ENCODE measurements around the gene DNAJC27.
"Not testable (repeated sequence)": the region's sequence is repeated elsewhere in the genome, so short reads cannot be mapped to it uniquely, and the experiment has no call there.

Gene DNAJC27

DNA sequence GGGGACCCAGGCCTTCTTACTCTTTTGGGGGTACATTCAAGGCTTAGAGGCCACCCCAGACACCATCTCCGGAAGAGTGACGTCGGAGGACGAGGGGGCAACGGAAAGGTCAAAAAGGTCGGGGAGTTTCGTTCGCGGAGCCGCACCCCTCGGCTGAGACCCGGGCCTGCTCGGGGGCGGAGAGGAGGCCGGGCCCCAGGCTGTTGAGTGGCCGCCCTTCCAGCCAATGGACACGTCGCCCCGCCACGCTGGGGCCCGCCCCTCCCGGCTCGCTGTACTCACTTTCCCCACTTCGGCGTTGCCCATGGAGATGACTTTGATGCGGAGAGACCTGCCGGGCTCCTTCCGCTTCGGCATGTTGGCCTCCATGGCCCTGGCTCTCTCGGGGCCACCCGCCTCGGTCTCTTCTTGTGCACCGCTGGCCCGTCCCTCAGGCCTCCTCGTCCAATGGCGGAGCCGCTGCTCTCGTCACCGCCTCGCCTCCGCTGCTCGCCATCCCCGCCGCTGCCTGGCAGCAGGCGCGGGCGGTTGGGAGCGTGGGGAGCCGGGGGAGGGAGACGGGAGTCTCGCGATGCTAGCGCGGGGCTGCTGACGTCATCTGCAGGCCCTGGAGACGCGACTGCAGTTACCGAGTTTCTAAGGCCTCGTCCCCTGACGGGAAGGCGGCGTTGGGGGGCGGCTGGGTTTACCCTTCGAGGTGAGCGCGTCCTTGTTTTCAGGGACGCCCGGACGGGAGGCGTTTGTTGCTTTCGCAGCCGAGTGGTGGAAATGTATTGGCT lies at the start of gene DNAJC27:
DNAJC27 (minus strand) TSS at position 420 of the 779 bp plus-strand sequence; CDS start at position 369, 51 bp downstream.
- DNase-seq (ENCODE audit: low read depth): peak; percentile 89

DNA sequence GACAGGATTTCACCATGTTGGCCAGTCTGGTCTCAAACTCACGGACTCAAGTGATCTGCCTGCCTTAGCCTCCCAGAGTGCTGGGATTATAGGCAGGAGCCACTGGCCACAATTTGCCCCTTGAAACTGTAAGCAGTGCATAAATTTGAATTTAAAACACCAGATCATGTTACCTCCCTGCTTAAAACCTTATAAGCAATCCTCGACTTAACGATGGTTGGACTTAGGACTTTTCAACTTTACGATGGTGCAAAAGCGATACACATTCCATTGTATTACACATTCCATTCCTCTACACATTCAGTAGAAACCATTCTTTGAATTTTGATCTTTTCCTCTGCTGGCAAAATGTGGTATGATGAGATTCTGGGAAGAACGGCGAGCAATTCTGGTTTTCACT lies 46.9 kb upstream of the DNAJC27 start:
- no peak for DNase-seq (ENCODE audit: low read depth)

DNA sequence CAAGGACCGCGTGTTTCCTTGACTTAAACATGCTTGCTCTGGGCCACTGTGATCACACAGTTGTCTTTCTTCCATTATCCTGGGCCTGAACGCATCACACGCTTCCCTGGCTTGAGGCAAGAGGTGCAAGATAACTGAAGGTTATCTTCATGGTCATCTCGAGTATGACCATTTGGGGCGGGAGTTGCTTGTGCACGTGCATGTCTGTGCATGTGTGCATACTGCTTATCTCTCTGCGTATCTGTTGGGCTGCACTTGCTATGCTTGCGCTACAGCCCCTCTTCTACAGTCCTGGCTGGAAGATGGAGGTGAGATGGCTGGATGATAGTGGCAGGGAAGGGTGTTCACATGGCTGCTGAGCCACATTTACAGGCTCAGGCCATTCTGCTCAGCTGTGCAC lies 42.9 kb upstream of the DNAJC27 start:
- DNase-seq (ENCODE audit: low read depth): no peak

DNA sequence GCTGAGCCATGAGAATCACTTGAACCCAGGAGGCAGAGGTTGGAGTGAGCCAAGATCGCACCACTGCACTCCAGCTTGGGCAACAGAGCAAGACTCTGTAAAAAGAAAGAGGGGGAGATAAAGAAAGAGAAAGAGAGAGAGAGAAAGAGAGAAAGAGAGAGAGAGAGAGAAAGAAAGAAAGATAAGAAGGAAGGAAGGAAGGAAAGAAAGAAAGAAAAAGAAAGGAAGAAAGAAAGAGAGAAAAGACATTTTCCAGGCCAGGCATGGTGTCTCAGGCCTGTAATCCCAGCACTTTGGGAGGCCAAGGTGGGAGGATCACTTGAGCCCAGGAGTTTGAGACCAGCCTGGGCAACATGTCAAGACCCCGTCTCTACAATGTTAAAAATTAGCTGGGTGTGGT lies 39.6 kb upstream of the DNAJC27 start:
- not testable (repeated sequence) for DNase-seq (ENCODE audit: low read depth)

DNA sequence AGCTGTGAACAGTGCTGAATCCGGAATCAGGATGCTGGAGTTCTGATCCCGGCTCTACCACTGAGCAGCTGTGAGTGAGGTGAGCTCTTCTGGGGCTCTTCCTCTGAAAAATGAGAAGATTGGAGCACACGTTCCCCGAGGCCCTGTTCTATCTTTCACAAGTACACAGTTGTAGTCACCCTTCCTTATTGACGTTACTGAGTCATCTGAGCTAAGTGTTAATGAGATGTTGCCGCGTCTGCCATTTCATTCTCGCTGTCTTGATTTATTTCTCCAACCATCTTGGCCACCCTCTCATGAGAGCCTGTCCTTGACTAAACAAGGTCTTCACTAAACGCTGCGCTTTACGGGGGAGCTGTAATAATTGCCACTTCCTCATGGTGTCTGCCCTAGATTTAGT lies 38.2 kb upstream of the DNAJC27 start:
- no peak for DNase-seq (ENCODE audit: low read depth)

DNA sequence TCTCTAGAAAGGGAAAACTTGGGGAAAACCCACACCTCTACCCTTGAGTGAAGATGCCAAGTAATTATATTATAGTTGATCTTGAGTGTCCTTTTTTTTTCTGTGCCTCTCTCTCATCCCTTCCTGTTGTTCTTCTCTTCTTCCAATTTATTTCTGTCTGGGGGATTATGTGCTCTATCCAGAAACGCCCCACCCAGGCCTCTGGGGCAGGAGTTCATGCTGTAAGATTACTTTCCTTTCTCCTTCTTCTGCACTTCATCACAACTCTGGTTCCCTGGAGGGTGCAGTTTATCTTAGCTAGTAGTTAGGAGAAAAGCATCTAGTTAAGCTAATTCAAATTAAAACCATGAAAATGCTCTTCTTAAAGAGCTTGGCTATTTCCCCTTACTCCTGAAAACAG lies 30.3 kb upstream of the DNAJC27 start:
- no peak for DNase-seq (ENCODE audit: low read depth)

DNA sequence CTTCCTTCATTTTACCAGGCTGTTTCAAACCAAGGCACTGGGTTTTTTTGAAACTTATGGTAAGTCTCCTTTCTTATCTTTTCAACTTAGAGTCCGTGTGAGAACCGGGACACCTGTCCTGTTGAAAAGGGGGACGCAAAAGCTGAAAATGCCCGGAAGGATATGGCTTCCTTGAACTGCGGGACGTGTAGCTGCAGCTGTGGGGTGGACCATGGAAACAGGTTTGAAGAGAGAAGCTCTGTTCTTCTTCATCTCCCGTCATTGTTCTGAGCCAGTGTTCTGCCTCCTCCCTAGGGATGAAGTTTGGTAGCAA lies 29.5 kb upstream of the DNAJC27 start:
- no peak for DNase-seq (ENCODE audit: low read depth)

DNA sequence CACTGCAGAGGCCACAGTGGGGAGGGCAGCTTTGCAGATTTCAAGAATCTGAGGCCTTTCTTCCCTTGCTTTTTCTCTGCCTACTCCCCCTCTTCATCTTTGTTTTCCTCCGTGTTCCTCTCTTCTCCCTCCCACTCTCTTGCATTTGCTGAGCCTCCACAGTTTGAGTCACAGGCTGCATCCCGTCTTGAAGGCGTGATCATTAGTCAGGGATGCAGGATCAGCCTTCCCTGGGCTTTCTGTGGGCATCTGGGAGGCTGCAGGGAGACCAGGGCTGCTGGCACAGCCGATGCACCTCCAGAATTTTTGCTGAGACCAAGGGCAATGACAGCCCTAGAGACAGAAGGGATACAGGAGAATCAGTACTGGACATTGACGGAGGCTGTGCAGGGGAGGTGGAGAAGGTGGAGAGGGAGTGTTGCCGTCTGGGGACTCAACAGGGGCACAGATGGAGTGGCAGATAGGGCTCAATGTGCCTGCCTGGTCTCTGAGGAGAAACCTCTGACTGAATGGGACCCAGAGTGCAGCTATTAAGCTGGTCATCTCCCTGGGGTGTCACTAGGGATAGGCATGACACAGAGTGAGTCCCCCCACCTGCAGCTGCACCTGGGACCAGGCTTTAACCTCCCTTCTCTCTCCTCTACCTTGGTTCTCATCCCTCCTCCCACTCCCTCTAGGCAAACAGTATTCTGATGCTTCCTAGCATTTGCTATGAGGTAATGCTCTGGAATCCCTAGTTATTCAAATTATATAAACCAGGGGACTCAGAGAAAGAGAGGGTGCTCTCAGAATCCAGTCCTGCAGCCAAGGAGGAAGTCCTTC lies 29.0 kb upstream of the DNAJC27 start:
- no peak for DNase-seq (ENCODE audit: low read depth)

DNA sequence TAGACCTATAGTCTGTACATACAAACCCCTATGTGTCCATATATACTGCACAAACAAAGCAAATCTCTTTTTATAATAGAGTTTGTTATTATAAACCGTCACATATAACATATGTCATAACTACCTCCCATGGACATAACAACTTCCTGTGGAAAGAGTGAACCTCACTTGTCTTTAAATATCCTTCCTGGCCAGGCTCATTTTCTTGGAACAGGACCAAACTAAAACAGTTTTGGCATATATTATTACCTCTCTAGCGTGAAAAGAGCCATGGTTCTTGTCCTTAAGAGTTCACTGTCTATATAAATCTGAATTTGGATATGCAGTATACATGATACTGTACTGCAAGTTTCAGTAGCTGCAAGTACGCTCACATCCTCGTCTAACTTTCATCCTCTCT lies 28.3 kb upstream of the DNAJC27 start:
- DNase-seq (ENCODE audit: low read depth): no peak

DNA sequence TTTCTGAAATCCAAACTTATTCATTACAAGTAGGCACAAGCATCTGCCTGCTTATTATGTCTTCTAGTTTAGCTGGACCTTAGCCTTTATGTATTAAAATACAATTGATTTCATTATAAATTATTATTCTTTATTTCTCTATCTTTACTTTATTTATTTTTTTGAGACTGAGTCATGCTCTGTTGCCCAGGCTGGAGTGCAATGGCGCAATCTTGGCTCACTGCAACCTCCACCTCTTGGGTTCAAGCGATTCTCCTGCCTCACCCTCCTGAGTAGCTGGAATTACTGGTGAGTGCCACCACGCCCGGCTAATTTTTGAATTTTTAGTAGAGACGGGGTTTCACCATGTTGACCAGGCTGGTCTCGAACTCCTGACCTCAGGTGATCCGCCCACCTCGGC lies 27.3 kb upstream of the DNAJC27 start:
- DNase-seq (ENCODE audit: low read depth): not testable (repeated sequence)

DNA sequence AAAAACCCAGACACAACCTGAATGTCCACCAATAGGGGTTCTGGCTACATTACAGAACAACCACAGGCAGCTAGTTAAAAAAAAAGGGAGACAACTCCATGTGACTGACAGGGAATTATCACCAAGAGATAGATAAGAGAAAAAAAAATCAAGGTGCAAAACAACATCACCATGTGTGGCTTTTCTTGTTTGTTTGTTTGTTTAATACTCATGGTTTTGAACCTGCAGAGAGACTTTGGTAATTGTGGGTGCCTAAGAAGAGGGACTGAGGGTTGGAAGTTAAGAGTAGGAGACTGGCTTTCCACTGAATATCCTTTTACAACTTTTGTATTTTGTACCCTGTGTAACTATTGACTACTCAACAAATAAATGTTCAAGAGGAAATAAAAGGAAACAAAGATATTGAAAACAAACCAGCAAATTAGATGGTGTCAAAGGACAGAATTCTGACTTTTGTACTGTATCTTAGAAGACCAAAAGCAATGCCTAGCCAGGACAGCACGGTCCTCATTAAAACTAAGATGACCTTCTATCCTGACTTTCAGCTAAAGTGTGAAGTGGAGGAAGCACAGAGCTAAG lies 22.5 kb upstream of the DNAJC27 start:
- no peak for DNase-seq (ENCODE audit: low read depth)

DNA sequence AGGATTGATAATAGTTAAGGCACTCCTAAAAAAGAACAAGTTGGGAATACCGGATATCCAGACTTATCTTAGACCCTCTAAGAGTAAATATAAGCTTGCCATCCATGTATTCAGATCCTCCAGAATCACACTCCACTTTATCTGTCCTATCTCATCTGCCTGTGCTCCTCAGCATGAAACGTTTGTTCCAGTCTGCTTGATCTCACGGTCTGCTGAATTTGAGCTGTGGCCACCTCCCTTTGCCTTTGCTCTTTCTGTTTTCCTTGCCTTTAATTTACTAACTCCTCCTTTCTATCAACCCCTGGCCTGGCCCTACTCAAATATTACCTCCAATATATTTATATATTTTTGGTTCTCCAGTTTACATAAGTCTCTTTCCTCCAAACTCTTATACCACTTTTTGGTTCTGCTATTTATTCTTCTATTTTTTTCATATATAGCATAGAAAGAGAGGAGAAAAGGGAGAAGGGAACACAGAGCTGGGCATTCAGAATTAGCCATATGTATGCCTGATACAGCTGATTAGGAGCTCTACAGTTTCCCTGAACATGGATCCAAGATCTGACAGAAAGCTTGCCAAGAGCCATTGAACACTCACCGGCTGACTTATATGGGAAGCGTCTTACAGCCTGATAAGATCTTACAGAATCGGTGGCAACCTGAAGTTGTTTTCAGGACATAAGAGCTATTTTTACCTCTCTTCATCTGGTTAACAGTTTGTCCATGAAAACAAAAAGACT lies 21.8 kb upstream of the DNAJC27 start:
- DNase-seq (ENCODE audit: low read depth): no peak

DNA sequence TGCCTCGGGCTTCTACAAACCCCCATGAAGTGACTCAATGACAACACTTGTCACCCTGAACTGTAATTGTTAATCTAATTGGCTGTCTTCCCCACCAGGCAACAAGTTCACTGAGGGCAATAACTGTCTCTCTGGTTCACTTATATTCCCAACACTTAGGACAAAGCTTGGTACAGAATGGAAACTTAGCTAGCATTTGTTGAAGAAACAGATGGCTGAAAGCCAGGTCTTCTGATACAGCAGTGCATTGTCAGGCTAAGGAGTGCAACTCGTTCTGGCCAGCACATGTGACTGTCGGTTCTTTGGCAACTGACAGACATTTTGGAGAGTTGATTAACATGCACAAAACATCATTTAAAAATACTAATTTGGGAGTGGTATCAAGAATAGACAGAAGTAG lies 14.6 kb upstream of the DNAJC27 start:
- DNase-seq (ENCODE audit: low read depth): no peak

DNA sequence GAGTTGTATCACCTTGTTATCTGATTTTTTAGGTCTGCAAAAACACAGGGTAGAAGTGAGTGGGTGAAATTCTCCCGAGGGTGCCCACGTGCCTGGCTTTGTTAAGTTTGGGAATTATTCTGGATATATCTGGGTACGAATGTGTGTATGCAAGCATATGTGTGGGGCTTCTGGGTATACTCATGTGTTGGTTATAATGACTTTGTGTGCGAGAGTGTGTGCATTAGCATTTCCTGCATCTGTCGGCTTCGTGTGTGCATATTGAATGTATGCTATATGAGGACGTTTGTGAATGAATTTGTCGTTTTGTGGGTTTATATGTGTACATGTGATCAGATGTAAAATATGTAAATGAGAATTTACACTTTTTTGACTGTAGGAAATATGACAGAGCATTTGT lies 13.8 kb upstream of the DNAJC27 start:
- no peak for DNase-seq (ENCODE audit: low read depth)

DNA sequence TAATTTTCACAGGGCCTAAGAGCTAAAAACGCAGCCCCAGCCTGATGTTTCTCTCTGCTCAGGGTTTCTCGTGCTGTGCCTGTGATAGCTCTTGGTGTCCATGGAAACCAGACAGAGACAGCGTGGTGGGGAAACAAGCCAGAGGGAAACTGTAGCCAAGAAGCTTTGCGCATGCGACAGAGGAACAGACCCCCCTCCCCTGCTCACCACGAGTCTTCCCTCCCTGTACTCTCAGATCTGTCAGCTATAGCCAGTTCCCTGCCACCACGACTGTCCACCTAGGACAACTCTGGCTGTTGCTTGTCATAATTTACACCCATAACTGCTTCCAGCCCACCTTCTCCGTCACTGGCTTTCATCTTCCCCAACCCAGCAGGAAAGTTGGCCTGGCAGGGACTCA lies 13.2 kb upstream of the DNAJC27 start:
- no peak for DNase-seq (ENCODE audit: low read depth)

DNA sequence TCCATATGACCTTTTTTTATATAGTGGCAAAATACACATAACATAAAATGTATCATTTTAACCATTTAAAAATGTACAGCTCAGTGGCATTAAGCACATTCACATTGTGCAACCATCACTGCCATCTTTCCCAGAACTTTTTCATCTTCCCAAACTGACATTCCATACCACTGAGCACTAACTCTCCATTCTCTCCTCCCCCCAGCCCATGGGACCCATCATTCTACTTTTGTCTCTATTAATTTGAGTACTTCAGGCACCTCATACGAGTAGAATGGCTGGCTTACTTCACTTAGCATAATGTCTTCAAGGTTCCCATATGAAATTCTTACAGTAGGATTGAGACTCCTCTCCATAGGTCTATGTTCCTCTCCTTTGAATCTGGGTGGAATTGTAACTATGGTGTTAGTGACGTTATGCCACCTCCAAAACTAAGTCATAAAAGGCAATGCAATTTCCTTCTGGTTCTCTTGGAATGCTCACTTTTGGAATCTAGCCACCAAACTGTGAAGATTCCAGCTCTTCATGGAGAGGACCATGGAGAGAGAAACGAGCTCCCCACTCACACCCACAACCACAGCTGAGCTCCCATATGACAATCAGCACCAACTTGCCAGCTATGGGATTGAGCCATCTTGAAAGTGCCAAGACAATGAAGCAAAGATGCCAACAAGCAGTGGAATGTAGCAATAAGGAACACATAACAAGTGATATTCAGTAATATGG lies 9.8 kb upstream of the DNAJC27 start:
- DNase-seq (ENCODE audit: low read depth): no peak

DNA sequence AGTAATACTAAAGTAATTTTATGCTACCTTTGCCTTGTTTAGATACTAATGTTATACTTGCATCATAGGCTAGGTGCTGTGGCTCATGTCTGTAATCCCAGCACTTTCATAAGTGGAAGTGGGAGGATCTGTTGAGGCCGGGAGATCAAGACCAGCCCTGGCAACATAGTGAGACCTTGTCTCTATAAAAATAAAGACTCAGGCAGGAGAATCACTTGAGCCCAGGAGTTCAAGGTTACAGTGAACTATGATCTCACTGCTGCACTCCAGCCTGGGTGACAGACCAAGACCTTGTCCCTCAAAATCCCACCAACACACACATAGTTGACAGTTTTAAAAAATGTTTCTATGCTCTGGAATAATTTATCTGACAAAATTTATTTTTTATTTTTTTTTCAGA lies 6.9 kb upstream of the DNAJC27 start:
- no peak for DNase-seq (ENCODE audit: low read depth)

DNA sequence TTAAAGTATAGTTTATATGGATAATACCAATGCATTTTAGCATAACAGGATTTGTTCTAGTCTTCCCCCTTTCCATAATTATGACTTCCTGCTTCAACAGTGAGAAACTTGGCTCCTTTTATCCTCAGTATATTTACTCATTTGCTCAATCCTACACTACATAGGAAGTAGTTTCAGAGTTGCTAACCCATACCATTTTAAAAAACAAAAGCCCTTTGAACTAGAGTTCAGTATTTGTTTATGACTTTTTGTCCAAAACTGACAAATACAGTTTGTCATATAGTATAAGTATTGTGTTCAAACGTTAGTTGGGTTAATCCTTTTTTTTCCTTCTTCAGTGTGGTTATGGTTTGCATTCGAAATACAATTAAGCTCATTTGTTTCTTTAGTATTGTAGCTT lies 5.9 kb upstream of the DNAJC27 start:
- DNase-seq (ENCODE audit: low read depth): no peak

DNA sequence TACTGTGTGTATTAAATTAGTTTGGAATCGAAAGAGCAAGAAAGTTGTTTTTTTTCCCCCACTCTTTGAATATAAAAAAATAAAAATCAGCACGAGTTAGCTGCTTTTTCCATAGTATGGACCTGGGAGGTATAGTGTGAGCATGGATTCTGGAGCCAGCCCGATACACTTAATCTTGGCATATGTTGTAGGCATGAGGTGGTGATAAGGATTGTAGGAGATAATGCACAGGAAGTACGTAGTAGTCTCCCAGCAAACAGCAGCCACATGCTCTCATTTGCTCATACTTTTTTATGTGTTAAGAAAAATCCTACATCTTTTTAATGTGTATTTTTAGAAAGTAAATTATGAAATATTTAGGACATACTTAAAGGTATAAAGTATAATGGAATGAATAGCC lies 2.1 kb upstream of the DNAJC27 start:
- no peak for DNase-seq (ENCODE audit: low read depth)

DNA sequence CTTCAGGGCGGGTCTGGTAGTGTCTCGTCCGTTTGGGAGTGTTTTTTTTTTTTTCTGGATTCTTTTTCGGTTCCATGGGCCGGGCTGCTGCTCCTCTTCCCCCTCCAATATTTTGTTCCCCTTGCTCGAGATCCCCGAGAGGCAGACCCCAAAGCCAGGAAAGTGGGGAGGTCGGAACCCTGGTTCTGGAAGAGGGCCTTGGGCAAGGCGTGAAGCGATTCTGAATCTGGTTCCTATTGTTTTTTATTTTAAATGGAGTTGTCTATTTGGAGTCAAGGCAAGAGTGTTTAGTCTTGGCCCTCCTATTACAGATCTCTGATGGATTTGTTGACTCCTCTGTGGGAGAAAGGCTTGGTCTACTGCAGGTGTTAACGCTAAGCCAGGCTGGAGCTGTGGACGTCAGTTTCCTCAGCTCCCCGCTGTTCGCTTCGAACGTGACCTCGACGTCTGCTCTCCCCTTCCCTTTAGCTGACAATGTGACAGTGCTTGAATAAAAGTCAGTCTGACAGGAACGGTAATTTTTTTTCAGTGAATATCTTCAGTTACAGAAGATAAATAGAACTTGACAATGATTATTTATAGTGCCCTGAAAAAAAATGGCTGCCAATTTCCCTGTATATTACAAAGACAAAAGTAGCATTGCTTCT lies 683 bp upstream of the DNAJC27 start:
- peak; percentile 9 for DNase-seq (ENCODE audit: low read depth)

DNA sequence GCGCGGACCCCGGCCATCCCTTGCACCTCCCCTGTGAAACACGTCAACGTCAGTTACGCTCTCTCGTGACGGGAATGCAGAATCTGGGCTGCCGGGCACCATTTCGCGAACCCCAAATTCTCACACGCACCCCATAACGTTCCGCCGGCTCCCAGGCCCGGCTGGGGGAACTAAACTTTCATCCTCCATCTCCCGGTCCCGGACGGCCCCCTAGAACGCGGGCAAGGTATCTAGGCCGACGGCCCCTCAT lies 544 bp downstream of the DNAJC27 start:
- DNase-seq (ENCODE audit: low read depth): no peak

Data from HS-27A (cell line).